Colonic mucosa (tissue), 4 donors: ENCODE data around the gene CHD2. TPM values are rescaled to one million over a fixed set of nuclear protein-coding genes. Genes with fewer than 3 reads are reported as not detected.
"Not testable (repeated sequence)": the region's sequence is repeated elsewhere in the genome, so short reads cannot be mapped to it uniquely, and the experiment has no call there.

ENCODE experiments used
- DNase-seq: peaks from one replicate; pipeline ENCODE4 v3.0.0-alpha.2; 2020
- H3K27ac ChIP-seq: fragments of 200-600 bp; one replicate; pipeline ENCODE4 v1.8.0; 2021
- H3K27me3 ChIP-seq: fragments of 200-600 bp; one replicate; pipeline ENCODE4 v1.8.0; 2021
- H3K36me3 ChIP-seq: fragments of 200-600 bp; one replicate; pipeline ENCODE4 v1.8.0; 2021
- H3K4me1 ChIP-seq: fragments of 200-600 bp; one replicate; pipeline ENCODE4 v1.8.0; 2021; ENCODE audit warnings: mild to moderate bottlenecking
- H3K4me3 ChIP-seq: fragments of 200-600 bp; one replicate; pipeline ENCODE4 v1.8.0; 2021
- H3K9ac ChIP-seq, 2 donors: one replicate each; pipeline ENCODE4 v1.7.0; 2013; ENCODE audit warnings: control low read depth in 2 of 2, low read depth in 2 of 2, low read length in 2 of 2
- H3K9me3 ChIP-seq: fragments of 200-600 bp; one replicate; pipeline ENCODE4 v1.8.0; 2021
- intact Hi-C: fragments of 100-400 bp; cut with DNase I; formaldehyde crosslinking; loops from one replicate; pipeline ENCODE4 v1.14.1; 2022
- total RNA-seq, 2 donors: library from RNA; stranded (reverse); fragmentation: NEBNext Ultra II Directional in 1 of 2; extraction: Animal tissue kit (Norgen Biotek cat#: 25700) in 1 of 2; gene quantifications; one replicate each; pipeline ENCODE4 v1.2.1, GENCODE V29; 2021
- TF ChIP-seq, protein P1 (sequence below): fragments of 200-600 bp; IDR thresholded peaks from one replicate; pipeline ENCODE4 v1.8.0; 2022; ENCODE audit warnings: antibody characterized with exemption, mild to moderate bottlenecking
- donor health status: healthy.
- donor health status: DM: no; HTN: no; CAD: no.
- donor health status: DM: no; HTN: no; CAD: no.

The CHD2 gene
- total RNA-seq, 2 donors from 2014 or later, result 87.5 to 121 TPM

DNA sequence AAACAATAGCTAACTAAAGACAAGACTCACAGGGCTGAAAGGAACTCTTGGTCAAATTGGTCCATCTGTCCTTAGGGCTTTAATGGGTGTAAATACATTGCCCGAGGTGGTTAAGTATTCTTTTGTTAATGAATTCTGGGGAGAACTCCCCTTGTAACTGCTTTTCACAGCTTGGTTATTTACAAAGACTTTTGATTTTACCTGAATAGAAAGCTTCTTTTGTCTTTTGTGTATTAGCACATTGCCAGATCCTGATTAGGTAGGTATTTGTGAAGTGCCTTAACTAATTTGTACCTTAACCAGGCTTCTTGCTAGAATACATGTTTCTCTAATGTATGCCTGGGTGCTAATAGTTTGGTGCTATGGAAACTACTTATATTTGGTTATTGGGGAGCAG, 14.0 kb downstream of the CHD2 start:
- peak overlapping the region; percentile 76 for H3K27ac ChIP-seq
- DNase-seq, result no peak
- peak overlapping the region in 1 of 2 donors; percentile 54 for H3K9ac ChIP-seq
- intact Hi-C loops, result no loop called here
- H3K27me3 ChIP-seq, result no peaks in the 10 kb centered on the region
- H3K36me3 ChIP-seq, result no peaks in the 10 kb centered on the region
- H3K9me3 ChIP-seq, result no peaks in the 10 kb centered on the region
- TF ChIP-seq, protein P1, sequence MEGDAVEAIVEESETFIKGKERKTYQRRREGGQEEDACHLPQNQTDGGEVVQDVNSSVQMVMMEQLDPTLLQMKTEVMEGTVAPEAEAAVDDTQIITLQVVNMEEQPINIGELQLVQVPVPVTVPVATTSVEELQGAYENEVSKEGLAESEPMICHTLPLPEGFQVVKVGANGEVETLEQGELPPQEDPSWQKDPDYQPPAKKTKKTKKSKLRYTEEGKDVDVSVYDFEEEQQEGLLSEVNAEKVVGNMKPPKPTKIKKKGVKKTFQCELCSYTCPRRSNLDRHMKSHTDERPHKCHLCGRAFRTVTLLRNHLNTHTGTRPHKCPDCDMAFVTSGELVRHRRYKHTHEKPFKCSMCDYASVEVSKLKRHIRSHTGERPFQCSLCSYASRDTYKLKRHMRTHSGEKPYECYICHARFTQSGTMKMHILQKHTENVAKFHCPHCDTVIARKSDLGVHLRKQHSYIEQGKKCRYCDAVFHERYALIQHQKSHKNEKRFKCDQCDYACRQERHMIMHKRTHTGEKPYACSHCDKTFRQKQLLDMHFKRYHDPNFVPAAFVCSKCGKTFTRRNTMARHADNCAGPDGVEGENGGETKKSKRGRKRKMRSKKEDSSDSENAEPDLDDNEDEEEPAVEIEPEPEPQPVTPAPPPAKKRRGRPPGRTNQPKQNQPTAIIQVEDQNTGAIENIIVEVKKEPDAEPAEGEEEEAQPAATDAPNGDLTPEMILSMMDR, result no peak
- peaks cover 30% of the 10 kb centered on the region for H3K4me1 ChIP-seq
- H3K4me3 ChIP-seq, result no peak overlapping the region

DNA sequence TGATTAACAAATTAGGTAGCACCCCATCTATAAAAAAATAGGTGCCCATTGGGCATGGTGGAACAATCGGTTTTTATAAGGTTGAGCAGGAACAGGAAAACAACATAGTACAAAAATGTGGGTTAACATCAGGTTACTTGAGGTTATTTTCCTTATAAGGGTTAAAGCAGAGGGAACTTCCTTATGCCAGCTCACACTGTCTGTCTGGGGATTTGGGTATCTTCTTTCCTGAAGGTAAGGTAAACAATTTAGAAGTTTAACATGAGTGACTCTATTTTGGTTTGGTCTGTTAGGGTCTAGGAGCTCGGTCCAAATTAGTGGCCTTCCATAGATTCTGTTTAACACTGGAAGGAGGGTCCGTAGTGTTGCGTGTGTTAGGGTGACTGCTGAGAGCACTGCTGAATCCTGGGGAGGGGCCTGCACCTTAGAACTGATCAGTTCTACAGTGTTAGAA, 14.7 kb downstream of the CHD2 start:
- DNase-seq, result no peak
- Histone ChIP-seq H3K9me3 (no peaks in the 10 kb centered on the region), H3K36me3 (no peaks in the 10 kb centered on the region), H3K4me1 (peaks cover 30% of the 10 kb centered on the region), H3K9ac (peak overlapping the region in 1 of 2 donors; percentile 54), H3K27me3 (no peaks in the 10 kb centered on the region), H3K4me3 (no peak overlapping the region), H3K27ac (peak overlapping the region; percentile 76)
- intact Hi-C loops, result loop anchor here (5.0 kb wide), 1 partner anchor 117 kb away; no protein-coding TSS in a partner anchor
- TF ChIP-seq, protein P1, result no peak

DNA sequence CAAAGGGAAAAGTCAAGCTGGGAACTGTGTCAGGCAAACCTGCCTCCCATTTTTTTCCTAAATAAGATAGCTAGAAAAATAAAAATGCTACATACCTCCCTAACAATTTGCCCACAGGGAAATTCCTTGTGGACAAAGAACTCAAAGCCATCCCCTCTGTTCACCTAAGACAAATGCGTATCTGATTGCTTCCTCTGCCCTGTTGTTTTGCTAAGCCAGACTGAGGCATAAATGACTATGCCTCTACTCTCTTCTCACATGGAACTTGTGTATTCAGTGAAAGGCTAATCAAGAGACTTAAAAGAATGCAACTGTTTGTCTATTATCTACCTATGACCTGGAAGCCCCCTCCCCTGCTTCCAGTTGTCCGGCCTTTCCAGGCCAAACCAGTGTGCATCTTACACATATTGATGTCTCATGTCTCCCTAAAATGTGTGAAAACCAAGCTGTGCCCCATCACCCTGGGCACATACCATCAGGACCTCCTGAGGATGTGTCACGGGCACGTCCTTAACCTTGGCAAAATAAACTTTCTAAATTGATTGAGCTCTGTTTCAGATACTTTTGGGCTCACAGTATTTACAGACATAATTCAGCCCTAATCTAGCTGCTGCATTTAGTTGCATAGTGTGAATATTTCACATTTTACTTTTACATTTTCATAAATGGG, 15.8 kb downstream of the CHD2 start:
- no peak for DNase-seq

DNA sequence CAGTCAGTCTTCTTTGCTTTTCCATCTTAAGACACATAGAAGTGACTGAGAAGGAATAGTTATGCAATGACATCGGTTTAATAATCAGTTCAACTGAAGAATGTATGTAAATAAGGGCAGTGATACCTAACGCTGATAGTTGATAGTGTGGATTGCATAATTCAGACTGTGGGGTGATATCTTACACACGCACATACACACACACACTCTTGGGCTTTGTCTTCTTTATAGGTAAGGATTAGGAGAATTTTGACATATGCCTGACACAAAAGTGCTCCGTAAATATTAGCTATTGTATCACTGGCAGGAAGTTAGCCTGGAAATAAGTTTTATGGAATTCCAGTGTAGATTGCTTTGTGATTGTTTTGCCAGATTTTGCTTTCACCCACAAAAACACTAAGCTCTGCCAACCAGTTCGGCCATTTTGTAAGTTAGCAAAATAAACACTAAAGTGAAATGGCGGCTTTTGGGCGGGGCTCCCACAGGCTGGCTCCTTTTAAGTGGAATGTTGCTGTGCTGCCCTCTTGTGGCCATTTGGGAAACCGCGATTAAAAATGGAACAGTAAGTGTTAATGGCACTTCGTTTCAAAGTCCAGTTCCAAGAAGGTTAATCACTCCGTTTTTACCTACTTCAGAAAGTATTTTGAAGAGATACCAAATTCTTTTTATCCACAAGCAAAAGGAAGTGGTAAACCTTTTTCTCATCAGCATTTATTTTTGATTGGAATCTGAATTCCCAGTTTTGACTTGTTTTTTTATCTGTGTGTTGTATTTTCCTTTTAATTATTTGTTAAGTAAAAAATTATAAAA, 17.7 kb downstream of the CHD2 start:
- no peaks in the 10 kb centered on the region for H3K27me3 ChIP-seq
- TF ChIP-seq, protein P1, result peak; percentile 84
- H3K9me3 ChIP-seq, result no peaks in the 10 kb centered on the region
- H3K4me3 ChIP-seq, result no peak overlapping the region
- intact Hi-C loops, result loop anchor here (5.0 kb wide), 1 partner anchor 121 kb away; no protein-coding TSS in a partner anchor
- peak overlapping the region; percentile 76 for H3K27ac ChIP-seq
- H3K4me1 ChIP-seq, result peaks cover 31% of the 10 kb centered on the region
- peak; percentile 99 for DNase-seq
- H3K36me3 ChIP-seq, result no peaks in the 10 kb centered on the region
- peak overlapping the region in 1 of 2 donors; percentile 52 for H3K9ac ChIP-seq

More for the DNA sequence above, 15.8 kb downstream of the CHD2 start:
- TF ChIP-seq, protein P1, result no peak
- no peaks in the 10 kb centered on the region for H3K27me3 ChIP-seq
- H3K4me3 ChIP-seq, result no peak overlapping the region
- H3K9me3 ChIP-seq, result no peaks in the 10 kb centered on the region
- H3K4me1 ChIP-seq, result peaks cover 36% of the 10 kb centered on the region
- no peaks in the 10 kb centered on the region for H3K36me3 ChIP-seq
- intact Hi-C loops, result loop anchor here (5.0 kb wide), 1 partner anchor 119 kb away; no protein-coding TSS in a partner anchor
- H3K9ac ChIP-seq, result no peak overlapping the region
- H3K27ac ChIP-seq, result peak overlapping the region; percentile 76

DNA sequence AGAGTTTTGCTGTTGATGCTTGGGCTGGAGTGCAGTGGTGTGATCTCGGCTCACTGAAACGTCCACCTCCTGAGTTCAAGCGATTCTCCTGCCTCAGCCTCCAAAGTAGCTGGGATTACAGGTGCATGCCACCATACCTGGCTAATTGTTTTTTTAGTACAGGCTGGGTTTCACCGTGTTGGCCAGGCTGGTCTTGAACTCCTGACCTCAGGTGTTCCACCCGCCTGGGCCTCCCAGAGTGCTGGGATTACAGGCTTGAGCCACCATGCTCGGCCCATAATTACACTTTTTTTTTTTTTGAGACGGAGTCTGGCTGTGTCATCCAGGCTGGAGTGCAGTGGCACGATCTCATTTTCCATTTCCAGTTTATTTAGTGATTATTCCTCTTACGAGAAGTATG, 18.8 kb downstream of the CHD2 start:
- H3K27me3 ChIP-seq, H3K4me3 ChIP-seq, H3K9ac ChIP-seq, DNase-seq, H3K36me3 ChIP-seq, H3K9me3 ChIP-seq: not testable (repeated sequence)
- Histone ChIP-seq H3K27ac (peak overlapping the region; percentile 76), H3K4me1 (peaks cover 30% of the 10 kb centered on the region)
- intact Hi-C loops, result loop anchor here (5.0 kb wide), 1 partner anchor 122 kb away; no protein-coding TSS in a partner anchor
